K562 (cell line): ENCODE data around the gene HIF1AN. TPM values are rescaled to one million over a fixed set of nuclear protein-coding genes. Genes with fewer than 3 reads are reported as not detected.

ENCODE experiments used
- ATAC-seq: fragments of 200-7000 bp; cut with Tn5 transposase; 3 replicates; pipeline ENCODE4 v1.9.1; 2020; ENCODE audit warnings: moderate library complexity
- BruUV-seq: library from RNA; stranded (reverse); fragments of 400-500 nt; replicated peaks from 2 replicates; lab custom pipeline; 2021; lab: Mats Ljungman, UMichigan
- CTCF ChIA-PET: fragments of 300-600 bp; formaldehyde crosslinking; extraction: SDS; loops from one replicate; lab custom pipeline; 2021; ENCODE audit warnings: low intra/inter-chr PET ratio; lab: Yijun Ruan, JAX
- POLR2A ChIA-PET: fragments of 300-600, 350-650 bp; sonication (Branson Sonifier 250); formaldehyde crosslinking; extraction: SDS; loops from one replicate; lab custom pipeline; 2021; ENCODE audit warnings: antibody characterized with exemption, inconsistent platforms; lab: Yijun Ruan, JAX
- DNase-seq, 4 experiments: peaks; one replicate each; pipeline versions ENCODE4 v3.0.0 to v3.0.0-alpha.2; 2011 to 2018; ENCODE audit warnings: low spot score in 3 of 4, mixed read lengths in 3 of 4; ENCODE audit errors: extremely low read depth in 1 of 4
- FAIRE-seq: peaks from 2 replicates; lab custom pipeline; 2011; peaks lifted over from hg19 to GRCh38; lab: Jason Lieb, UNC
- H2AFZ ChIP-seq: 2 replicates; pipeline ENCODE4 v1.6.0; 2011; ENCODE audit warnings: low read depth, low read length, control low read depth, inconsistent platforms
- H3K27ac ChIP-seq: fragments of 200-600 bp; 3 replicates; pipeline ENCODE4 v1.8.0; 2011; ENCODE audit warnings: low read depth, mild to moderate bottlenecking, control low read depth, inconsistent platforms, low read length, moderate library complexity, mixed read lengths; ENCODE audit errors: extremely low read depth
- H3K27me3 ChIP-seq, 2 experiments: fragments of 300-600 bp in 1 of 2; 2 replicates in 1 of 2; 3 replicates in 1 of 2; pipeline versions ENCODE4 v1.6.0 to v1.8.0; 2011; ENCODE audit warnings: inconsistent platforms in 2 of 2, low read length in 2 of 2, mild to moderate bottlenecking in 1 of 2, mixed read lengths in 1 of 2, moderate library complexity in 1 of 2; ENCODE audit not compliant: control insufficient read depth in 2 of 2, insufficient read depth in 2 of 2
- H3K36me3 ChIP-seq: fragments of 300-600 bp; 3 replicates; pipeline ENCODE4 v1.8.0; 2011; ENCODE audit warnings: mild to moderate bottlenecking, low read length, inconsistent platforms; ENCODE audit not compliant: control insufficient read depth, insufficient read depth
- H3K4me1 ChIP-seq, 2 experiments: fragments of 200-600 bp in 1 of 2; replicated peaks in 1 of 2; 2 replicates in 1 of 2; 3 replicates in 1 of 2; pipeline versions ENCODE4 v1.5.1 to v1.8.0; 2011; ENCODE audit warnings: inconsistent platforms in 2 of 2, low read length in 2 of 2, mild to moderate bottlenecking in 1 of 2, mixed read lengths in 1 of 2, moderate library complexity in 1 of 2; ENCODE audit not compliant: control insufficient read depth in 2 of 2, insufficient read depth in 2 of 2
- H3K4me2 ChIP-seq: 2 replicates; pipeline ENCODE4 v1.6.1; 2011; ENCODE audit warnings: low read length, control low read depth, inconsistent platforms, mixed read lengths; ENCODE audit not compliant: insufficient read depth
- H3K4me3 ChIP-seq: fragments of 200-600 bp; sonication (generic), shearing (Covaris generic); 2 replicates; pipeline ENCODE4 v1.5.1; 2016; ENCODE audit warnings: control low read depth, inconsistent platforms
- H3K79me2 ChIP-seq: fragments of 200-600 bp; 3 replicates; pipeline ENCODE4 v1.8.0; 2011; ENCODE audit warnings: low read length, inconsistent platforms; ENCODE audit not compliant: control insufficient read depth, insufficient read depth
- H3K9ac ChIP-seq, 2 experiments: 2 replicates each; pipeline versions ENCODE4 v1.6.0 to v1.6.1; 2011; ENCODE audit warnings: low read depth in 2 of 2, low read length in 2 of 2, control low read depth in 1 of 2, inconsistent platforms in 1 of 2, mild to moderate bottlenecking in 1 of 2, mixed read lengths in 1 of 2; ENCODE audit not compliant: insufficient read depth in 1 of 2
- H3K9me1 ChIP-seq: one replicate; pipeline ENCODE4 v1.6.0; 2011; ENCODE audit warnings: inconsistent platforms, mild to moderate bottlenecking, low read length, moderate library complexity; ENCODE audit not compliant: control insufficient read depth, insufficient read depth
- H3K9me3 ChIP-seq: replicated peaks from 2 replicates; pipeline ENCODE4 v1.5.1; 2011; ENCODE audit warnings: low read depth, low read length, inconsistent platforms; ENCODE audit not compliant: control insufficient read depth, insufficient read depth
- H4K20me1 ChIP-seq: replicated peaks from 2 replicates; pipeline ENCODE4 v1.6.1; 2011; ENCODE audit warnings: low read length, inconsistent platforms, mixed read lengths; ENCODE audit not compliant: control insufficient read depth, insufficient read depth
- DEAF1 ChIP-seq: fragments of 450-650 bp; formaldehyde crosslinking; IDR thresholded peaks from 2 replicates; pipeline ENCODE4 v1.4.0; 2020; ENCODE audit warnings: mild to moderate bottlenecking, moderate library complexity
- EGR1 ChIP-seq: fragments of 450-650 bp; conservative IDR thresholded peaks from 2 replicates; pipeline ENCODE4 v1.6.1; 2017; ENCODE audit warnings: mild to moderate bottlenecking
- MYNN ChIP-seq, 2 experiments: sonication (generic); formaldehyde crosslinking in 1 of 2; IDR thresholded peaks; 2 replicates each; pipeline versions ENCODE4 v1.5.0 to v1.6.1; 2016 to 2020; ENCODE audit warnings: antibody characterized with exemption in 1 of 2, missing genetic modification reagents in 1 of 2
- RAD21 ChIP-seq, 2 experiments: fragments of 250-450 bp in 1 of 2; fragments of 450-650 bp in 1 of 2; sonication (Bioruptor Pico) in 1 of 2; formaldehyde crosslinking in 1 of 2; IDR thresholded peaks in 1 of 2; conservative IDR thresholded peaks in 1 of 2; 2 replicates each; pipeline versions ENCODE4 v1.4.0 to v1.8.0; 2020 to 2022; ENCODE audit warnings: mild to moderate bottlenecking in 2 of 2, moderate library complexity in 1 of 2
- SMC3 ChIP-seq: conservative IDR thresholded peaks from 2 replicates; pipeline ENCODE4 v1.6.1; 2011; ENCODE audit warnings: low read depth, low read length, improper control_type of control experiment; ENCODE audit not compliant: insufficient read depth
- ZNF589 ChIP-seq: fragments of 200-800 bp; sonication (Bioruptor generic); IDR thresholded peaks from 2 replicates; pipeline ENCODE4 v1.6.1; 2016; ENCODE audit warnings: low read depth, missing genetic modification characterization, missing compliant biosample characterization
- WGBS: fragments of 100-300 bp; shearing (Covaris generic); methylation state at CpG from one replicate; pipeline ENCODE4 v1.1.6; 2016; ENCODE audit warnings: low coverage, mixed read lengths; ENCODE audit not compliant: insufficient coverage; ENCODE audit errors: missing lambda C conversion rate; 5-methylcytosine and 5-hydroxymethylcytosine counted together
- in situ Hi-C: fragments of 300-500 bp; cut with MboI; formaldehyde crosslinking; loops from 4 replicates; pipeline ENCODE4 v1.15.0; 2018; ENCODE audit warnings: inconsistent platforms, mixed read lengths
- intact Hi-C: fragments of 100-400 bp; cut with micrococcal nuclease; formaldehyde crosslinking; loops from 2 replicates; pipeline ENCODE4 v1.14.2; 2022
- polyA plus RNA-seq, 8 experiments: library from polyadenylated mRNA; depleted of rRNA in 4 of 8; stranded (reverse) in 5 of 8; unstranded in 3 of 8; fragments of >200 nt; fragmentation: Nextera tagmentation in 2 of 8; fragmentation: Illumina TruSeq in 1 of 8; extraction: Ambion mirVana in 2 of 8; extraction: Trizol in 1 of 8; gene quantifications; 2 replicates each; pipeline versions ENCODE4 v1.2.1 to v1.2.3, GENCODE V29; 2011 to 2014; ENCODE audit warnings: inconsistent platforms in 1 of 8, missing spikeins in 1 of 8
- total RNA-seq, 7 experiments: library from RNA; depleted of rRNA in 6 of 7; stranded (reverse); fragments of >200 nt in 6 of 7; fragmentation: Illumina TruSeq in 2 of 7; extraction: Trizol in 2 of 7; gene quantifications; 2 replicates each; pipeline versions ENCODE4 v1.2.1 to v1.2.3, GENCODE V29; 2011 to 2021; ENCODE audit warnings: low replicate concordance in 1 of 7
- TF ChIP-seq, protein P1 (sequence below), 2 experiments: fragments of 450-650 bp; formaldehyde crosslinking in 1 of 2; IDR thresholded peaks; 2 replicates each; pipeline versions ENCODE4 v1.4.0 to v1.6.1; 2014 to 2020; ENCODE audit warnings: mild to moderate bottlenecking in 2 of 2, borderline replicate concordance in 1 of 2, low read depth in 1 of 2
- TF ChIP-seq, protein P2 (sequence below), 3 experiments: IDR thresholded peaks in 2 of 3; conservative IDR thresholded peaks in 1 of 3; 2 replicates each; pipeline ENCODE4 v1.5.1; 2011 to 2012; ENCODE audit warnings: low read length in 3 of 3, mild to moderate bottlenecking in 3 of 3, control low read depth in 2 of 3, improper control_type of control experiment in 1 of 3, inconsistent platforms in 1 of 3, low read depth in 1 of 3, mixed read lengths in 1 of 3, moderate library complexity in 1 of 3; ENCODE audit not compliant: insufficient read depth in 2 of 3

Gene HIF1AN
- total and polyA plus RNA-seq, 9 of the 15 experiments (the other 6 are each of a cell fraction or from before 2014, with no cell fraction given): 1.2 to 16.8 (median 6.9) TPM

DNA sequence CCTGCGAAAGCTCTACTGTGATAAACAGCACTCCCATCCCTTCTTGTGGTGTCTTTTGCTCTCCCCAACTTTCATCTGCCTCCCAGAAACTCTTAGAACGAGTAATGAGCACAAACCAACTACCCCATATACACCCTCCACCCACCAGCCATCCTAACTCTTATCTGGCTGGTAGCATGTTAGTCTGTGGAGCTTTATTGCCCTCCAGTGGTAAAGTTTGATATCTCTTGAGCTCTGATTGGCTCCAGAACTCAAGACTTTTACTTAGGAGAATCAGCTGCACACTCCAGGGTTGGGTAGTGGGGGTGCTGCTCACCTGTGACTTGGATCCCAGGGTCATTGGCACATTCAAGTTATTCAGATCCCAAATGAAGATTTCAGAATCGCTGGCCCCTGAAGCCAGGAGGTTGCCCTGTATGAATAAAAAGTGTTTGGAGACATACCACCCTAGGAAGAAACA, 27.0 kb upstream of the HIF1AN start:
- Histone ChIP-seq H3K4me2 (no peak overlapping the region), H3K4me3 (no peak overlapping the region), H3K79me2 (no peaks in the 10 kb centered on the region), H3K9me3 (no peaks in the 10 kb centered on the region), H3K36me3 (no peaks in the 10 kb centered on the region), H3K9ac (no peak overlapping the region), H3K27me3 (no peaks in the 10 kb centered on the region), H3K9me1 (no peaks in the 10 kb centered on the region), H3K27ac (no peak overlapping the region), H4K20me1 (no peaks in the 10 kb centered on the region), H3K4me1 (peaks cover 0 to 4% of the 10 kb centered on the region in 2 experiments; a peak in 2 of 5 replicates), H2AFZ (no peak overlapping the region)
- CTCF ChIA-PET: interaction anchor here (0.6 to 3.7 kb wide), 6 partner anchors 72 to 218 kb away, joined by 3 to 44 read pairs (median 3); no protein-coding TSS in a partner anchor
- BruUV-seq: no TSS peak
- 33% methylated on average over 3 of the region's 3 CpGs for WGBS
- POLR2A ChIA-PET: interaction anchor here (0.8 kb wide), 1 partner anchor 634 kb away, joined by 3 read pairs; no protein-coding TSS in a partner anchor
- in situ Hi-C loops (loop anchor here (5.0 to 10.0 kb wide), 3 partner anchors 71 to 664 kb away; no protein-coding TSS in a partner anchor), intact Hi-C loops (loop anchor here (1.0 to 2.0 kb wide), 2 partner anchors 75 to 166 kb away; no protein-coding TSS in a partner anchor)
- ATAC-seq (peak; percentile 98), DNase-seq (peak; percentile 48 to 65 (median 62)), FAIRE-seq (peak; percentile 87)
- no peak for TF ChIP-seq ZNF589 (CRISPR knock-in tag)
- TF ChIP-seq, protein P1, sequence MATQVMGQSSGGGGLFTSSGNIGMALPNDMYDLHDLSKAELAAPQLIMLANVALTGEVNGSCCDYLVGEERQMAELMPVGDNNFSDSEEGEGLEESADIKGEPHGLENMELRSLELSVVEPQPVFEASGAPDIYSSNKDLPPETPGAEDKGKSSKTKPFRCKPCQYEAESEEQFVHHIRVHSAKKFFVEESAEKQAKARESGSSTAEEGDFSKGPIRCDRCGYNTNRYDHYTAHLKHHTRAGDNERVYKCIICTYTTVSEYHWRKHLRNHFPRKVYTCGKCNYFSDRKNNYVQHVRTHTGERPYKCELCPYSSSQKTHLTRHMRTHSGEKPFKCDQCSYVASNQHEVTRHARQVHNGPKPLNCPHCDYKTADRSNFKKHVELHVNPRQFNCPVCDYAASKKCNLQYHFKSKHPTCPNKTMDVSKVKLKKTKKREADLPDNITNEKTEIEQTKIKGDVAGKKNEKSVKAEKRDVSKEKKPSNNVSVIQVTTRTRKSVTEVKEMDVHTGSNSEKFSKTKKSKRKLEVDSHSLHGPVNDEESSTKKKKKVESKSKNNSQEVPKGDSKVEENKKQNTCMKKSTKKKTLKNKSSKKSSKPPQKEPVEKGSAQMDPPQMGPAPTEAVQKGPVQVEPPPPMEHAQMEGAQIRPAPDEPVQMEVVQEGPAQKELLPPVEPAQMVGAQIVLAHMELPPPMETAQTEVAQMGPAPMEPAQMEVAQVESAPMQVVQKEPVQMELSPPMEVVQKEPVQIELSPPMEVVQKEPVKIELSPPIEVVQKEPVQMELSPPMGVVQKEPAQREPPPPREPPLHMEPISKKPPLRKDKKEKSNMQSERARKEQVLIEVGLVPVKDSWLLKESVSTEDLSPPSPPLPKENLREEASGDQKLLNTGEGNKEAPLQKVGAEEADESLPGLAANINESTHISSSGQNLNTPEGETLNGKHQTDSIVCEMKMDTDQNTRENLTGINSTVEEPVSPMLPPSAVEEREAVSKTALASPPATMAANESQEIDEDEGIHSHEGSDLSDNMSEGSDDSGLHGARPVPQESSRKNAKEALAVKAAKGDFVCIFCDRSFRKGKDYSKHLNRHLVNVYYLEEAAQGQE (IDR thresholded peaks at IDR 0.05; ENCODE audit: borderline replicate concordance): peak; percentile 51; the same call in 1 of the 2 replicates
- TF ChIP-seq, protein P1 (CRISPR knock-in tag; IDR thresholded peaks at IDR 0.05; ENCODE audit: low read depth): no peak
- TF ChIP-seq RAD21 (CRISPR knock-in tag; conservative IDR thresholded peaks at IDR 0.05 in 1 of 2, IDR thresholded peaks at IDR 0.05 in 1 of 2): peak; percentile 65 to 80
- peak; percentile 39; the same call in 1 of the 2 replicates for TF ChIP-seq DEAF1 (CRISPR knock-in tag)
- peak; percentile 69 for TF ChIP-seq SMC3
- TF ChIP-seq, protein P2, sequence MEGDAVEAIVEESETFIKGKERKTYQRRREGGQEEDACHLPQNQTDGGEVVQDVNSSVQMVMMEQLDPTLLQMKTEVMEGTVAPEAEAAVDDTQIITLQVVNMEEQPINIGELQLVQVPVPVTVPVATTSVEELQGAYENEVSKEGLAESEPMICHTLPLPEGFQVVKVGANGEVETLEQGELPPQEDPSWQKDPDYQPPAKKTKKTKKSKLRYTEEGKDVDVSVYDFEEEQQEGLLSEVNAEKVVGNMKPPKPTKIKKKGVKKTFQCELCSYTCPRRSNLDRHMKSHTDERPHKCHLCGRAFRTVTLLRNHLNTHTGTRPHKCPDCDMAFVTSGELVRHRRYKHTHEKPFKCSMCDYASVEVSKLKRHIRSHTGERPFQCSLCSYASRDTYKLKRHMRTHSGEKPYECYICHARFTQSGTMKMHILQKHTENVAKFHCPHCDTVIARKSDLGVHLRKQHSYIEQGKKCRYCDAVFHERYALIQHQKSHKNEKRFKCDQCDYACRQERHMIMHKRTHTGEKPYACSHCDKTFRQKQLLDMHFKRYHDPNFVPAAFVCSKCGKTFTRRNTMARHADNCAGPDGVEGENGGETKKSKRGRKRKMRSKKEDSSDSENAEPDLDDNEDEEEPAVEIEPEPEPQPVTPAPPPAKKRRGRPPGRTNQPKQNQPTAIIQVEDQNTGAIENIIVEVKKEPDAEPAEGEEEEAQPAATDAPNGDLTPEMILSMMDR (IDR thresholded peaks at IDR 0.05 in 2 of 3, conservative IDR thresholded peaks at IDR 0.05 in 1 of 3; ENCODE audit: insufficient read depth in 2 of 3, low read depth in 1 of 3, low read length in 3 of 3): peak; percentile 67 to 78 (median 74)
- TF ChIP-seq EGR1: 0 out of 2 replicates have a peak, but pooled peaks have one; percentile 29
- peak; percentile 71; the same call in 1 of the 2 replicates for TF ChIP-seq MYNN (IDR thresholded peaks at IDR 0.05)
- TF ChIP-seq MYNN (CRISPR knock-in tag; IDR thresholded peaks at IDR 0.05): no peak
